GM19467 (cell line): ENCODE results near the gene RPL38.

Experiments used
- ATAC-seq: cut with Tn5 transposase; IDR thresholded peaks from one replicate; pipeline ENCODE4 v1.9.1; 2021; ENCODE audit warnings: mild to moderate bottlenecking, moderate library complexity; ENCODE audit not compliant: unreplicated experiment

Gene RPL38

GRCh38 chr17:74245145-74245831, 41.8 kb downstream of the RPL38 start:
- no peak for ATAC-seq

- no peak for ATAC-seq
Measured at GRCh38 chr17:74245871-74246270, 42.4 kb downstream of the RPL38 start.

GRCh38 chr17:74249590-74250270, 46.3 kb downstream of the RPL38 start:
- no peak for ATAC-seq

GRCh38 chr17:74250324-74250995, 47.0 kb downstream of the RPL38 start:
- ATAC-seq = no peak

GRCh38 chr17:74251051-74251450, 47.6 kb downstream of the RPL38 start:
- ATAC-seq = no peak

GRCh38 chr17:74251569-74251968, 48.1 kb downstream of the RPL38 start:
- ATAC-seq = no peak

GRCh38 chr17:74252211-74252610, 48.7 kb downstream of the RPL38 start:
- ATAC-seq = no peak

- ATAC-seq = no peak
Measured at GRCh38 chr17:74253036-74253435, 49.6 kb downstream of the RPL38 start.

- ATAC-seq = no peak
Measured at GRCh38 chr17:74257311-74257710, 53.8 kb downstream of the RPL38 start.

GRCh38 chr17:74259667-74260524, 56.4 kb downstream of the RPL38 start:
- ATAC-seq = no peak
